Measurements from ENCODE around the gene AGMO.

The AGMO gene

DNA sequence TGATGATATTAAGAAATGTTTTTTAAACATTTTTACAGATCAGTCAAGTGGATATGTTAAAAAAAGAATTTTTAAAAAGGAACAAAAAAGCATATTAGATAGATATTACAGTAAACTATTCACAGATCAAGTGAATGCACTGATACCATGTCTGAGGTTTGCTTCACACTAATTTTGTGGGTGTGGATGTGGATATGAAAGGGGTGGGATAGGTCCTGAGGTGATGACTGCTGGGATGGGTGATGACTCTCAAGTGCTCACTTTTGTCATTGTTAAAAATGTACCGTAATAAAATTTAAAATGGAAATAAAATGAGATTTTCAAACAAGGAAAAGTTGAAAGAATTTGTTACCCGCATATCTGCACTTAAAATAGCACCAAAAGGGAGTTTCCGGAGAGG is 54.1 kb downstream of the AGMO start:
- Histone ChIP-seq H3K36me3 (ENCODE audit: control insufficient read depth in 1 of 2, insufficient read depth in 2 of 2, low read length in 2 of 2) (no peaks in the 10 kb centered on the region), H3K27me3 (ENCODE audit: control insufficient read depth in 1 of 2, insufficient read depth in 2 of 2, low read length in 2 of 2) (no peaks in the 10 kb centered on the region), H3K27ac (ENCODE audit: low read depth, low read length) (no peak overlapping the region), H3K9me3 (ENCODE audit: control insufficient read depth in 1 of 2, low read length in 2 of 2) (no peaks in the 10 kb centered on the region), H3K4me1 (ENCODE audit: control insufficient read depth in 1 of 2, insufficient read depth in 2 of 2, low read length in 2 of 2) (no peaks in the 10 kb centered on the region), H3K4me3 (ENCODE audit: low read depth in 1 of 2, low read length in 2 of 2) (no peak overlapping the region), H3K9ac (ENCODE audit: low read depth in 1 of 2, low read length in 2 of 2) (no peak overlapping the region)

- Histone ChIP-seq H3K36me3 (ENCODE audit: control insufficient read depth in 1 of 2, insufficient read depth in 2 of 2, low read length in 2 of 2) (no peaks in the 10 kb centered on the region), H3K27ac (ENCODE audit: low read depth, low read length) (no peak overlapping the region), H3K9ac (ENCODE audit: low read depth in 1 of 2, low read length in 2 of 2) (no peak overlapping the region), H3K4me1 (ENCODE audit: control insufficient read depth in 1 of 2, insufficient read depth in 2 of 2, low read length in 2 of 2) (no peaks in the 10 kb centered on the region), H3K9me3 (ENCODE audit: control insufficient read depth in 1 of 2, low read length in 2 of 2) (no peaks in the 10 kb centered on the region), H3K27me3 (ENCODE audit: control insufficient read depth in 1 of 2, insufficient read depth in 2 of 2, low read length in 2 of 2) (no peaks in the 10 kb centered on the region), H3K4me3 (ENCODE audit: low read depth in 1 of 2, low read length in 2 of 2) (no peak overlapping the region)
Observed at GRCh38 chr7:15507171-15507570, 54.6 kb downstream of the AGMO start.

DNA sequence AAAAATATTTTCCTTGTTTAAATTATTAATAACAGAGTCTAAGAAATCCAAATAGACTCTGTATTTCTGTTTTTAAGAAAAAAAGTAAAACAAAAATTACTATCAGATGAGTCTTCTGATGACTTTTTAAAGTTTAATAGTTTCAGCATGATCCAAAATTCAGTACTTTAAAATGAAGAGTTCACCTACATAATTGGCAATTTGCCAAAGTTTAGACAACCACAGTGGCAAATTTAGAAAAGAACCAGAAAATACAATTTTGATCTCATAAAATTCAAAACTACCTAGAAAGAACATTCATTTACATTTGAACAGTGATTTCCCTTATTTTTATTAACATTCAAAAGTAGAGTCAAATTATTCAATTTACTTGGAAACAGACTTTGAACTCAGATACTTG is 56.1 kb downstream of the AGMO start:
- Histone ChIP-seq H3K9ac (ENCODE audit: low read depth in 1 of 2, low read length in 2 of 2) (no peak overlapping the region), H3K4me3 (ENCODE audit: low read depth in 1 of 2, low read length in 2 of 2) (no peak overlapping the region), H3K4me1 (ENCODE audit: control insufficient read depth in 1 of 2, insufficient read depth in 2 of 2, low read length in 2 of 2) (no peaks in the 10 kb centered on the region), H3K9me3 (ENCODE audit: control insufficient read depth in 1 of 2, low read length in 2 of 2) (no peaks in the 10 kb centered on the region), H3K27me3 (ENCODE audit: control insufficient read depth in 1 of 2, insufficient read depth in 2 of 2, low read length in 2 of 2) (no peaks in the 10 kb centered on the region), H3K36me3 (ENCODE audit: control insufficient read depth in 1 of 2, insufficient read depth in 2 of 2, low read length in 2 of 2) (no peaks in the 10 kb centered on the region), H3K27ac (ENCODE audit: low read depth, low read length) (no peak overlapping the region)

DNA sequence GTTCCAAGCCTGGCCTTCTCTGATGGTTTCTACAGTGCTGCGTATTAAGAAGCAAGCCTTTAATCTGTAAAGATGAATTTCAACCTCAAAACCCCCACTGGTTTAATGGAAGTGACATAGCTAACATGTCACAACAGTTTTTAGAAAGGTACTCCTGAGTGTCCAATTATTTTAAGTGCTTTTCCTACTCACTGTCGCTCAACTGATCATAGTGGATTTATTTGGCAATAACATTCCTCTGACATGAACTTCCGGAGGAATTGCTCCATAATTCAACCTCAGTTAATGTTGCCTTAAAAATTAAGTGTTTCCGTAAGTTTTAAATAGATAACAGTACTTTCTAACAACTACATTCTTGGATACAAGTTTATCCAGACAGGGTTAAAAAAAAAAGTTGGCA is 57.5 kb downstream of the AGMO start:
- H3K9me3 ChIP-seq (ENCODE audit: control insufficient read depth in 1 of 2, low read length in 2 of 2), result no peaks in the 10 kb centered on the region
- no peaks in the 10 kb centered on the region for H3K27me3 ChIP-seq (ENCODE audit: control insufficient read depth in 1 of 2, insufficient read depth in 2 of 2, low read length in 2 of 2)
- no peak overlapping the region for H3K4me3 ChIP-seq (ENCODE audit: low read depth in 1 of 2, low read length in 2 of 2)
- H3K36me3 ChIP-seq (ENCODE audit: control insufficient read depth in 1 of 2, insufficient read depth in 2 of 2, low read length in 2 of 2), result no peaks in the 10 kb centered on the region
- H3K27ac ChIP-seq (ENCODE audit: low read depth, low read length), result no peak overlapping the region
- no peak overlapping the region for H3K9ac ChIP-seq (ENCODE audit: low read depth in 1 of 2, low read length in 2 of 2)
- H3K4me1 ChIP-seq (ENCODE audit: control insufficient read depth in 1 of 2, insufficient read depth in 2 of 2, low read length in 2 of 2), result no peaks in the 10 kb centered on the region

DNA sequence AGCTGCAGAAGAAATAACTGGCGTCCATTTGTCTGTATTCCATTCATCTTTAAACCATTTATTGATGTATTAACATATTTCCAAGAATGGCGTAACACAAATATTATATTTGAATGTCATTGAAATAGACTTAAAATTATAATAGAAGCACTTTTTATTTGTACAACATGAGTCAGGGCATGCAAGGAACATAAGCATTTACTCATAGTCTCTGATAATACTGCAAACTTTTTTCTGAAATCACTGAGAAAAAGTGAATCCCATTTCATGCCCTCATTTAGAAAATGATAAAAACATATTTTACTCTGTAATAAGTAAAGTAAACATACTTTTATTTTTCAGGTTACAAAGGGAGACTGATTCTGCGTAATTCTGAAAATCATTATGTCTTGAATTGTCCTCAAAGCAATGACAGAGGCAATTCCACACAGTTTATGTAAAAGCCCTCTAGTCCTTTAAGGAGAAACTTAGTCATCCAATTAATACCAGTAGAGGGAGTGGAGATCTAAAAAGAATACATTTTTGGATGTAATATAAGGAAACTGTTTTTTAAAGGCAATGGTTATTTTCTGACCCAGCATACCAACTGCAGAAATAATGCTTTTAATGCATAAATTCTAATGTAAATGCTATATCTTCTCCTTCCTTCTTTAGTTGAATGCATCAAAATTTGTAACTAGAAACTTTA is 58.1 kb downstream of the AGMO start:
- Histone ChIP-seq H3K9me3 (ENCODE audit: control insufficient read depth in 1 of 2, low read length in 2 of 2) (no peaks in the 10 kb centered on the region), H3K4me3 (ENCODE audit: low read depth in 1 of 2, low read length in 2 of 2) (no peak overlapping the region), H3K36me3 (ENCODE audit: control insufficient read depth in 1 of 2, insufficient read depth in 2 of 2, low read length in 2 of 2) (no peaks in the 10 kb centered on the region), H3K27ac (ENCODE audit: low read depth, low read length) (no peak overlapping the region), H3K27me3 (ENCODE audit: control insufficient read depth in 1 of 2, insufficient read depth in 2 of 2, low read length in 2 of 2) (no peaks in the 10 kb centered on the region), H3K4me1 (ENCODE audit: control insufficient read depth in 1 of 2, insufficient read depth in 2 of 2, low read length in 2 of 2) (no peaks in the 10 kb centered on the region), H3K9ac (ENCODE audit: low read depth in 1 of 2, low read length in 2 of 2) (no peak overlapping the region)

DNA sequence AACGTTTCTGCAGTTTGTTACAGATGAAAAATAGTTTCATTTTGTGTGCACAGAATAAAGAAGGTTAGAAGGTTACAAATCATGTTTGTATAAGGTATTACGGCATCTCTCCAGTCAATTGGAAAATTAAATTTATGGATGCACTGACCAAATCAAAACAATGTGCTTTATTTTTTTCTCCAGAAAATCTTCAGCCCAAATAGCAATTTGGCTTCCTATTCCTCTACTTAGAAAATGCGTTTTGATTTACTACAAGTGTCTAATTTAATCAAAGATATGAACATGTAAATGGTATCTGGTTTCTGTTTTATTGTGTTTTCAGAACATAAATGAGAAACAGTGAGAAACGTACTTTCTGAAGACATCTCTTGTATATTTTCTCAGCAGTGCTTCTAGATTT is 63.4 kb downstream of the AGMO start:
- Histone ChIP-seq H3K9ac (ENCODE audit: low read depth in 1 of 2, low read length in 2 of 2) (no peak overlapping the region), H3K4me3 (ENCODE audit: low read depth in 1 of 2, low read length in 2 of 2) (no peak overlapping the region), H3K9me3 (ENCODE audit: control insufficient read depth in 1 of 2, low read length in 2 of 2) (no peaks in the 10 kb centered on the region), H3K36me3 (ENCODE audit: control insufficient read depth in 1 of 2, insufficient read depth in 2 of 2, low read length in 2 of 2) (no peaks in the 10 kb centered on the region), H3K27me3 (ENCODE audit: control insufficient read depth in 1 of 2, insufficient read depth in 2 of 2, low read length in 2 of 2) (no peaks in the 10 kb centered on the region), H3K4me1 (ENCODE audit: control insufficient read depth in 1 of 2, insufficient read depth in 2 of 2, low read length in 2 of 2) (no peaks in the 10 kb centered on the region), H3K27ac (ENCODE audit: low read depth, low read length) (no peak overlapping the region)

DNA sequence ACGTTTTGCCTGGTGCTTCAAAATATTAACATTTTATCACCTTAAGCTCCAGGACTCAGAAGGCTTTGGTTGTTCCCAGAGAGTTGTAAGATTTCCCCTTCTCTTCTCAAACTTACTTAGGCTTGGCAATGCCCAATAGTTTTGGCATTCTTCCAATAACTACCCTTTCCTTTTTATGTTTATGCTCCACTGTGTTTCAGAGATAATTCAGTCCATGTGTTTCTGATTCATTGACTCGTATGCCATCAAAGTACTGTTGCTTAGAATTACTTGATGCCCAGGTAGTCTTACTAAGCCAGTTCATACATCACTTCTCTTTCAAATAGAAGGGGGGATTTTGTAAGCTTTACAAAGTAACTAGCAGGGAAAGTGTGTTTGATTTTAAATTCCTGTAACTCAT is 66.6 kb downstream of the AGMO start:
- no peaks in the 10 kb centered on the region for H3K9me3 ChIP-seq (ENCODE audit: control insufficient read depth in 1 of 2, low read length in 2 of 2)
- H3K27me3 ChIP-seq (ENCODE audit: control insufficient read depth in 1 of 2, insufficient read depth in 2 of 2, low read length in 2 of 2), result no peaks in the 10 kb centered on the region
- H3K36me3 ChIP-seq (ENCODE audit: control insufficient read depth in 1 of 2, insufficient read depth in 2 of 2, low read length in 2 of 2), result no peaks in the 10 kb centered on the region
- H3K9ac ChIP-seq (ENCODE audit: low read depth in 1 of 2, low read length in 2 of 2), result no peak overlapping the region
- H3K27ac ChIP-seq (ENCODE audit: low read depth, low read length), result no peak overlapping the region
- no peak overlapping the region for H3K4me3 ChIP-seq (ENCODE audit: low read depth in 1 of 2, low read length in 2 of 2)
- H3K4me1 ChIP-seq (ENCODE audit: control insufficient read depth in 1 of 2, insufficient read depth in 2 of 2, low read length in 2 of 2), result no peaks in the 10 kb centered on the region

DNA sequence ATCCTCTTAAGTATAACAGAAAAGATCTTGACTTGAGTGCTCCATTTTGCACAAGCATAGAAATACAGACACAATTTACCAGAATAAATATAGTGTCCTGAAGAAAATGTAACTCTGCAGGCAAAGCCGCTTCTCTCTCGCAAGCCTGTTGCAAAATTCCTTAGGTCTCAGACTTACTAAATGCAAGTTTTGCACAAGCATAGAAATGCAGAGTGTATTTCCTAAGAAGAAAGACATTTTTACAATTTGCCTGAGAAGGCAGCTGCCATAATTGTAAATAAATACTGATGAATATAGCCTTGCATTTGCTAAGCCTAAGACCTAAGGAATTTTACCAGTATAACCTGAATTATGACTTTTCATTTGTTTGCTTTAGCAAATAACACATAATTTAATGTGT is 67.1 kb downstream of the AGMO start:
- no peaks in the 10 kb centered on the region for H3K9me3 ChIP-seq (ENCODE audit: control insufficient read depth in 1 of 2, low read length in 2 of 2)
- no peaks in the 10 kb centered on the region for H3K27me3 ChIP-seq (ENCODE audit: control insufficient read depth in 1 of 2, insufficient read depth in 2 of 2, low read length in 2 of 2)
- no peaks in the 10 kb centered on the region for H3K36me3 ChIP-seq (ENCODE audit: control insufficient read depth in 1 of 2, insufficient read depth in 2 of 2, low read length in 2 of 2)
- H3K9ac ChIP-seq (ENCODE audit: low read depth in 1 of 2, low read length in 2 of 2), result no peak overlapping the region
- H3K4me1 ChIP-seq (ENCODE audit: control insufficient read depth in 1 of 2, insufficient read depth in 2 of 2, low read length in 2 of 2), result no peaks in the 10 kb centered on the region
- H3K27ac ChIP-seq (ENCODE audit: low read depth, low read length), result no peak overlapping the region
- H3K4me3 ChIP-seq (ENCODE audit: low read depth in 1 of 2, low read length in 2 of 2), result no peak overlapping the region

- no peaks in the 10 kb centered on the region for H3K9me3 ChIP-seq (ENCODE audit: control insufficient read depth in 1 of 2, low read length in 2 of 2)
- H3K9ac ChIP-seq (ENCODE audit: low read depth in 1 of 2, low read length in 2 of 2), result no peak overlapping the region
- no peak overlapping the region for H3K27ac ChIP-seq (ENCODE audit: low read depth, low read length)
- no peaks in the 10 kb centered on the region for H3K36me3 ChIP-seq (ENCODE audit: control insufficient read depth in 1 of 2, insufficient read depth in 2 of 2, low read length in 2 of 2)
- no peaks in the 10 kb centered on the region for H3K4me1 ChIP-seq (ENCODE audit: control insufficient read depth in 1 of 2, insufficient read depth in 2 of 2, low read length in 2 of 2)
- H3K4me3 ChIP-seq (ENCODE audit: low read depth in 1 of 2, low read length in 2 of 2), result no peak overlapping the region
- no peaks in the 10 kb centered on the region for H3K27me3 ChIP-seq (ENCODE audit: control insufficient read depth in 1 of 2, insufficient read depth in 2 of 2, low read length in 2 of 2)
Observed at GRCh38 chr7:15491361-15491760, 70.5 kb downstream of the AGMO start.

- no peak overlapping the region for H3K27ac ChIP-seq (ENCODE audit: low read depth, low read length)
- no peak overlapping the region for H3K4me3 ChIP-seq (ENCODE audit: low read depth in 1 of 2, low read length in 2 of 2)
Observed at GRCh38 chr7:15490291-15490690, 71.5 kb downstream of the AGMO start.

DNA sequence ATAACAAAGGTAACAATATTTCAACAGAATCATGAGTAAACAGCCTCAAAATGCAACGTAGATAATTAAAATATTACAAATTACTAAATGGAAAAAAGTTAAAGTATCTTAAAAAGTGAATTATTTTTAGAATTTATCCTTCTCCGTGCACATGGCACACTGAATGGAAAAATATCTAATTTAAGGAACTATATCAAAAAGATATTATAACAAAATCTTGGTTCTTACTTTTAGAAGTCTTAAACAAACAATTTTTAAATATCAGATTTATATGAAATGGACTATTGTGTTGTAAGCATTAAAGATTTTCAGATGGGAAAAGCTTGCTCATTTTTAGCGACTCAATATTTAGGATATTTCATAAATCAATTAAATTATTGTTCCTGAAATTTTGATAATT is 72.0 kb downstream of the AGMO start:
- Histone ChIP-seq H3K27me3 (ENCODE audit: control insufficient read depth in 1 of 2, insufficient read depth in 2 of 2, low read length in 2 of 2) (no peaks in the 10 kb centered on the region), H3K4me3 (ENCODE audit: low read depth in 1 of 2, low read length in 2 of 2) (no peak overlapping the region), H3K27ac (ENCODE audit: low read depth, low read length) (no peak overlapping the region), H3K36me3 (ENCODE audit: control insufficient read depth in 1 of 2, insufficient read depth in 2 of 2, low read length in 2 of 2) (no peaks in the 10 kb centered on the region), H3K9me3 (ENCODE audit: control insufficient read depth in 1 of 2, low read length in 2 of 2) (no peaks in the 10 kb centered on the region), H3K9ac (ENCODE audit: low read depth in 1 of 2, low read length in 2 of 2) (no peak overlapping the region), H3K4me1 (ENCODE audit: control insufficient read depth in 1 of 2, insufficient read depth in 2 of 2, low read length in 2 of 2) (no peaks in the 10 kb centered on the region)

More at GRCh38 chr7:15490291-15490690, 71.5 kb downstream of the AGMO start:
- Histone ChIP-seq H3K9ac (ENCODE audit: low read depth in 1 of 2, low read length in 2 of 2) (no peak overlapping the region), H3K36me3 (ENCODE audit: control insufficient read depth in 1 of 2, insufficient read depth in 2 of 2, low read length in 2 of 2) (no peaks in the 10 kb centered on the region), H3K9me3 (ENCODE audit: control insufficient read depth in 1 of 2, low read length in 2 of 2) (no peaks in the 10 kb centered on the region), H3K27me3 (ENCODE audit: control insufficient read depth in 1 of 2, insufficient read depth in 2 of 2, low read length in 2 of 2) (no peaks in the 10 kb centered on the region), H3K4me1 (ENCODE audit: control insufficient read depth in 1 of 2, insufficient read depth in 2 of 2, low read length in 2 of 2) (no peaks in the 10 kb centered on the region)
